Bronchial epithelial cell (primary cell): ENCODE results near the gene PHLDB1. TPM values are rescaled to one million over a fixed set of nuclear protein-coding genes. Genes with fewer than 3 reads are reported as not detected.
"Not testable (repeated sequence)": the region's sequence is repeated elsewhere in the genome, so short reads cannot be mapped to it uniquely, and the experiment has no call there.

Experiments
- DNase-seq: peaks from one replicate; pipeline ENCODE4 v3.0.0-alpha.2; 2010; ENCODE audit warnings: low read depth
- FAIRE-seq: peaks from 2 replicates; lab custom pipeline; 2011; peaks lifted over from hg19 to GRCh38; lab: Jason Lieb, UNC
- H3K27me3 ChIP-seq: 2 replicates; pipeline ENCODE4 v1.5.1; 2011; ENCODE audit warnings: low read length; ENCODE audit not compliant: control insufficient read depth, insufficient read depth
- H3K36me3 ChIP-seq: 2 replicates; pipeline ENCODE4 v1.5.1; 2011; ENCODE audit warnings: low read length; ENCODE audit not compliant: control insufficient read depth, insufficient read depth
- H3K4me3 ChIP-seq: 2 replicates; pipeline ENCODE4 v1.5.1; 2011; ENCODE audit warnings: mild to moderate bottlenecking, low read depth, low read length, control low read depth
- CTCF ChIP-seq: IDR thresholded peaks from 2 replicates; pipeline ENCODE4 v1.5.1; 2011; ENCODE audit warnings: mild to moderate bottlenecking, moderate library complexity, low read length, control low read depth, inconsistent platforms; ENCODE audit not compliant: insufficient read depth, severe bottlenecking
- total RNA-seq: library from RNA; depleted of rRNA; stranded (reverse); fragments of >200 nt; gene quantifications from 2 replicates; pipeline ENCODE4 v1.2.1, GENCODE V29; 2014

The PHLDB1 gene
- total RNA-seq, 1 donor from 2014 or later, result 22.6 TPM

- no peak for TF ChIP-seq CTCF
- peaks cover 25% of the 10 kb centered on the region for H3K36me3 ChIP-seq
- no peaks in the 10 kb centered on the region for H3K27me3 ChIP-seq
- H3K4me3 ChIP-seq, result no peak overlapping the region
- FAIRE-seq, result no peak
- DNase-seq, result no peak
Observed at GRCh38 chr11:118587952-118588351, 19.5 kb upstream of the PHLDB1 start.

- H3K27me3 ChIP-seq, result no peaks in the 10 kb centered on the region
- no peak for DNase-seq
- H3K4me3 ChIP-seq, result no peak overlapping the region
- peaks cover 26% of the 10 kb centered on the region for H3K36me3 ChIP-seq
- TF ChIP-seq CTCF, result no peak
- FAIRE-seq, result no peak
Observed at GRCh38 chr11:118592616-118593367, 14.6 kb upstream of the PHLDB1 start.

- not testable (repeated sequence) for FAIRE-seq, H3K27me3 ChIP-seq, H3K4me3 ChIP-seq
- DNase-seq, result peak; percentile 58
- peak; percentile 33 for TF ChIP-seq CTCF
- peaks cover 27% of the 10 kb centered on the region for H3K36me3 ChIP-seq
Observed at GRCh38 chr11:118594984-118595383, 12.4 kb upstream of the PHLDB1 start.

- FAIRE-seq (no peak), DNase-seq (no peak)
- no peak overlapping the region for H3K4me3 ChIP-seq
- H3K27me3 ChIP-seq, result no peaks in the 10 kb centered on the region
- H3K36me3 ChIP-seq, result peaks cover 30% of the 10 kb centered on the region
- TF ChIP-seq CTCF, result no peak
Observed at GRCh38 chr11:118596224-118597146, 10.9 kb upstream of the PHLDB1 start.

GRCh38 chr11:118597556-118597955 is 9.9 kb upstream of the PHLDB1 start:
- Histone ChIP-seq H3K36me3 (peaks cover 26% of the 10 kb centered on the region), H3K4me3 (no peak overlapping the region), H3K27me3 (no peaks in the 10 kb centered on the region)
- TF ChIP-seq CTCF, result no peak
- no peak for DNase-seq
- FAIRE-seq, result no peak
